Esophagus squamous epithelium (tissue), 4 donors: Measurements from ENCODE around the gene FNDC3B.

ENCODE experiments used
- POLR2A ChIP-seq, 4 donors: fragments of 450-650 bp; IDR thresholded peaks; one replicate each; pipeline ENCODE4 v1.6.1; 2017; ENCODE audit warnings: antibody characterized with exemption in 4 of 4, mild to moderate bottlenecking in 4 of 4, moderate library complexity in 3 of 4
- TF ChIP-seq, protein P1 (sequence below), 6 experiments: fragments of 450-650 bp in 4 of 6; fragments of 200-600 bp in 2 of 6; sonication (generic) in 2 of 6; IDR thresholded peaks; one replicate each; pipeline ENCODE4 v1.5.1; 2016 to 2019; ENCODE audit warnings: antibody characterized with exemption in 6 of 6, mild to moderate bottlenecking in 4 of 6, moderate library complexity in 4 of 6

DNA sequence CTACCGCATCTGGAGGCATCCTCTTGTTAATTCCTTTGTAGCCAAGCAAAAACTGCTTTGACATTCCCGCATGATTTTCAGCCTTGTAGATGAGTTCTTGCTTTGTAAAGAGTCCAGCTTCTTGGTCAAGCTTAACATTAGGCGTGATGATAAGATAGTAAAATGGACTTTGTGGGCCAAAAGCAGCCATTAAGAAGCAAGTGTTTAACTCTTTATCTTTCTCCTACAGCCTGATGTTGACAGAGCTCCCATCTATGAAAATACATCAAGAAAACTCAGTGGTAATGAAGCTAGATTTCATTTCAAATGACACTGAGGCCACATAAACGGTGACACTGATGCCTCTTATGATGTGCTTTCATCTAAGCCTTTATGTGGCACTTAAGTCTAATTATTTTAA lies 33.2 kb downstream of the FNDC3B start:
- TF ChIP-seq, protein P1, sequence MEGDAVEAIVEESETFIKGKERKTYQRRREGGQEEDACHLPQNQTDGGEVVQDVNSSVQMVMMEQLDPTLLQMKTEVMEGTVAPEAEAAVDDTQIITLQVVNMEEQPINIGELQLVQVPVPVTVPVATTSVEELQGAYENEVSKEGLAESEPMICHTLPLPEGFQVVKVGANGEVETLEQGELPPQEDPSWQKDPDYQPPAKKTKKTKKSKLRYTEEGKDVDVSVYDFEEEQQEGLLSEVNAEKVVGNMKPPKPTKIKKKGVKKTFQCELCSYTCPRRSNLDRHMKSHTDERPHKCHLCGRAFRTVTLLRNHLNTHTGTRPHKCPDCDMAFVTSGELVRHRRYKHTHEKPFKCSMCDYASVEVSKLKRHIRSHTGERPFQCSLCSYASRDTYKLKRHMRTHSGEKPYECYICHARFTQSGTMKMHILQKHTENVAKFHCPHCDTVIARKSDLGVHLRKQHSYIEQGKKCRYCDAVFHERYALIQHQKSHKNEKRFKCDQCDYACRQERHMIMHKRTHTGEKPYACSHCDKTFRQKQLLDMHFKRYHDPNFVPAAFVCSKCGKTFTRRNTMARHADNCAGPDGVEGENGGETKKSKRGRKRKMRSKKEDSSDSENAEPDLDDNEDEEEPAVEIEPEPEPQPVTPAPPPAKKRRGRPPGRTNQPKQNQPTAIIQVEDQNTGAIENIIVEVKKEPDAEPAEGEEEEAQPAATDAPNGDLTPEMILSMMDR (IDR thresholded peaks at IDR 0.05), result no peak
- no peak for TF ChIP-seq POLR2A (IDR thresholded peaks at IDR 0.05)
